GM23248 (cell line): ENCODE data around the gene LMO1. TPM values are rescaled to one million over a fixed set of nuclear protein-coding genes. Genes with fewer than 3 reads are reported as not detected.

Source experiments
- DNase-seq: peaks from one replicate; pipeline ENCODE4 v3.0.0-alpha.2; 2015
- H2AFZ ChIP-seq: fragments of 200-600 bp; sonication (generic); 2 replicates; pipeline ENCODE4 v1.6.1; 2016; ENCODE audit warnings: antibody characterized with exemption
- H3F3A ChIP-seq: fragments of 200-600 bp; sonication (generic); 2 replicates; pipeline ENCODE4 v1.6.1; 2016; ENCODE audit warnings: mild to moderate bottlenecking, antibody characterized with exemption, mixed run types; ENCODE audit not compliant: insufficient read depth
- H3K27ac ChIP-seq: fragments of 200-600 bp; sonication (generic); 2 replicates; pipeline ENCODE4 v1.5.1; 2016; ENCODE audit warnings: mild to moderate bottlenecking
- H3K27me3 ChIP-seq: fragments of 200-600 bp; sonication (generic); replicated peaks from 2 replicates; pipeline ENCODE4 v1.6.1; 2016; ENCODE audit warnings: mild to moderate bottlenecking; ENCODE audit not compliant: insufficient read depth
- H3K36me3 ChIP-seq: fragments of 200-600 bp; sonication (generic); 2 replicates; pipeline ENCODE4 v1.6.1; 2016; ENCODE audit warnings: low read depth, mild to moderate bottlenecking
- H3K4me1 ChIP-seq: fragments of 200-600 bp; sonication (generic); 2 replicates; pipeline ENCODE4 v1.6.1; 2016; ENCODE audit warnings: mild to moderate bottlenecking; ENCODE audit not compliant: insufficient read depth
- H3K4me2 ChIP-seq: fragments of 200-600 bp; sonication (generic); one replicate; pipeline ENCODE4 v1.6.1; 2016; ENCODE audit warnings: mild to moderate bottlenecking; ENCODE audit not compliant: unreplicated experiment
- H3K4me3 ChIP-seq: fragments of 200-600 bp; sonication (generic); 2 replicates; pipeline ENCODE4 v1.5.1; 2016; ENCODE audit warnings: mild to moderate bottlenecking
- H3K79me2 ChIP-seq: fragments of 200-600 bp; sonication (generic); 2 replicates; pipeline ENCODE4 v1.6.1; 2016; ENCODE audit warnings: mild to moderate bottlenecking; ENCODE audit not compliant: insufficient read depth
- H3K9ac ChIP-seq: fragments of 200-600 bp; sonication (generic); 2 replicates; pipeline ENCODE4 v1.6.1; 2016; ENCODE audit warnings: mild to moderate bottlenecking
- H3K9me2 ChIP-seq: fragments of 200-600 bp; sonication (generic); 2 replicates; pipeline ENCODE4 v1.6.1; 2016; ENCODE audit warnings: mixed run types, mild to moderate bottlenecking, moderate library complexity; ENCODE audit not compliant: insufficient read depth
- H3K9me3 ChIP-seq: fragments of 200-600 bp; sonication (generic); one replicate; pipeline ENCODE4 v1.6.1; 2017; ENCODE audit warnings: low read depth
- H4K20me1 ChIP-seq: fragments of 200-600 bp; sonication (generic); 2 replicates; pipeline ENCODE4 v1.6.0; 2016; ENCODE audit not compliant: insufficient read depth
- EZH2 ChIP-seq: fragments of 200-600 bp; sonication (generic); IDR thresholded peaks from 2 replicates; pipeline ENCODE4 v1.6.1; 2018; ENCODE audit warnings: antibody characterized with exemption, mild to moderate bottlenecking; ENCODE audit not compliant: insufficient read depth, poor library complexity, severe bottlenecking
- EZH2phosphoT487 ChIP-seq: fragments of 200-600 bp; sonication (generic); IDR thresholded peaks from 2 replicates; pipeline ENCODE4 v1.6.1; 2018; ENCODE audit warnings: antibody characterized with exemption, moderate library complexity, mild to moderate bottlenecking, low read depth; ENCODE audit not compliant: insufficient read depth
- WGBS, 2 experiments: methylation state at CpG; one replicate each; pipeline ENCODE4 v1.1.6; 2015 to 2017; ENCODE audit warnings: low lambda C conversion rate in 2 of 2, low coverage in 1 of 2; ENCODE audit errors: missing lambda C conversion rate in 2 of 2; 5-methylcytosine and 5-hydroxymethylcytosine counted together
- in situ Hi-C: fragments of 300-500 bp; cut with MboI; formaldehyde crosslinking; loops from 2 replicates; pipeline ENCODE4 v1.15.0; 2020
- polyA plus RNA-seq: library from polyadenylated mRNA; unstranded; fragments of >200 nt; fragmentation: Nextera tagmentation; extraction: Ambion mirVana; gene quantifications from 2 replicates; pipeline ENCODE4 v1.2.1, GENCODE V29; 2016
- total RNA-seq: library from RNA; depleted of rRNA; stranded (reverse); fragments of >200 nt; shearing (Covaris generic); gene quantifications from 2 replicates; pipeline ENCODE4 v1.2.3, GENCODE V29; 2014

Gene LMO1
- total and polyA plus RNA-seq, 2 experiments from 2014 or later: not detected

GRCh38 chr11:8204596-8204995 is 59.1 kb downstream of the LMO1 start:
- Histone ChIP-seq H3K9me3 (no peaks in the 10 kb centered on the region), H3K4me1 (no peaks in the 10 kb centered on the region), H3K4me2 (no peak overlapping the region), H4K20me1 (no peaks in the 10 kb centered on the region), H3K36me3 (no peaks in the 10 kb centered on the region), H3F3A (no peaks in the 10 kb centered on the region), H3K4me3 (no peak overlapping the region), H3K27ac (no peak overlapping the region), H3K27me3 (peaks cover 5% of the 10 kb centered on the region; the same call in 1 of the 2 replicates), H2AFZ (no peak overlapping the region), H3K79me2 (no peaks in the 10 kb centered on the region), H3K9ac (no peak overlapping the region), H3K9me2 (no peaks in the 10 kb centered on the region)
- WGBS, 2 experiments: 40 to 42% methylated on average over 5 of the region's 5 CpGs
- DNase-seq: no peak
- no peak for TF ChIP-seq EZH2
- no peak for TF ChIP-seq EZH2phosphoT487
- in situ Hi-C loops: no loop called here

GRCh38 chr11:8204025-8204424 is 59.7 kb downstream of the LMO1 start:
- Histone ChIP-seq H2AFZ (no peak overlapping the region), H3K9me3 (no peaks in the 10 kb centered on the region), H3K4me3 (no peak overlapping the region), H3K79me2 (no peaks in the 10 kb centered on the region), H4K20me1 (no peaks in the 10 kb centered on the region), H3F3A (no peaks in the 10 kb centered on the region), H3K9ac (no peak overlapping the region), H3K27me3 (peaks cover 7% of the 10 kb centered on the region; the same call in 1 of the 2 replicates), H3K4me1 (no peaks in the 10 kb centered on the region), H3K9me2 (no peaks in the 10 kb centered on the region), H3K4me2 (no peak overlapping the region), H3K36me3 (no peaks in the 10 kb centered on the region), H3K27ac (no peak overlapping the region)
- no peak for TF ChIP-seq EZH2
- no peak for TF ChIP-seq EZH2phosphoT487
- in situ Hi-C loops: no loop called here
- DNase-seq: no peak
- 30 to 49% methylated on average over 5 of the region's 5 CpGs for WGBS, 2 experiments

DNA sequence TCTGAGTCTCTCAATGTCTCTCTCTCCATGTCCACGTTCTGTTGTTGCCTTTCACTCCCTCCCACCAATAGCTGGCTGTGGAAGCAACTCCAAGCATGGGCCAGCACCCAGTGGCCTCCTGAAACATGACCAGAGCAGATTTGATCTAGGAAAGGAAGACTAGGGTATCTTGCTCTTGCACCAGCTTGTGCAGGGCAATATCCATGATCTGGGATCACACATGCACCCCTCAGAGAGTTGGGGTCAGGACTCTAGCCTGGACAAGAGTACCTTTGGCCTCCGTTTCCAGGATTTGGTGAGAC is 60.3 kb downstream of the LMO1 start:
- Histone ChIP-seq H3K4me2 (no peak overlapping the region), H3K9me2 (no peaks in the 10 kb centered on the region), H3K36me3 (no peaks in the 10 kb centered on the region), H3F3A (no peaks in the 10 kb centered on the region), H3K9me3 (no peaks in the 10 kb centered on the region), H3K27ac (no peak overlapping the region), H4K20me1 (no peaks in the 10 kb centered on the region), H3K79me2 (no peaks in the 10 kb centered on the region), H2AFZ (no peak overlapping the region), H3K27me3 (peaks cover 7% of the 10 kb centered on the region; the same call in 1 of the 2 replicates), H3K4me1 (no peaks in the 10 kb centered on the region), H3K4me3 (no peak overlapping the region), H3K9ac (no peak overlapping the region)
- WGBS, 2 experiments: 38 to 41% methylated on average over 2 of the region's 2 CpGs
- no peak for DNase-seq
- TF ChIP-seq EZH2: no peak
- no peak for TF ChIP-seq EZH2phosphoT487
- in situ Hi-C loops: no loop called here

DNA sequence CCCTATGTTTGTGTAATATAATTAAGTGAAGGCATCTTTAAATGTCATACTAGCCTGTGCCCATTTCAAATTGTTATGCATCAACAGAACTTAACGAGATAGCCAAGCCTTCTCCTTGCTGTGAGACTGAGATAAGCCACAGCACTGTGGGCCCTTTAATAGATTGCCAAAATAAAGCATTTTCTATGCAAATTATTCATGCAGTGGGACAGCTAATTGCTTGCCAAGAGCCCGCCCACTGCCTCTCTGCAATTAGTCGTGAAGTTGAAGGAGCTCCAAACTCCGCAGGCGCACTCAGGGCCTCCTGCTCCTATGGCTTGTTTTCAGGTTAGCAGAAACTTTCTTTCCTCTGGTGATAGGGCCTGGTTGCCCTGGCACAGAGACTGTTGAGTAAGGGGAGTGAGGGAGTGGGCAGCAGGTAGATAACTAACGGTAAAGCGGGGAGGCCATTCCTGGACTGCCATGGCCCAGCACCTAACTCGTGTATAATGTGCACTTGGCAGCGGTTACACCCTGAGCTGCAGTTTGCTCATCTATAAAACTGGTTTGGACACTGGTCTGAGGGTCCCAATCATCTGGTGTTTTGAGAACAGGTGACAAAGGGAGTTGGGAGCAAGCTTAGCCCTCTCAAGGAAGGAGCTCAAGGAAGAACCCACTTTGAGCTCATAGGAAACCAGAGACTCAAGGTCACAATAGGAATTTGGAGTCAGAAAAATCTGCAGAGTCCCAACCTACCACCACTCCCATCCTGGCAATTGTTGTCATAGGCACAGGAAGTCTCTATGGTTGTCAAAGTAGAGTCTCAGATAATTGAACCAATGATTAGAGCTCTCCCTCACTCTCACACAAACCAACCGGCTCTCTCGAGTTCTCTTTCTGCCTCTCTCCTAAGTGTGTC is 60.9 kb downstream of the LMO1 start:
- no peak for DNase-seq
- Histone ChIP-seq H3K9ac (no peak overlapping the region), H4K20me1 (no peaks in the 10 kb centered on the region), H3K4me2 (no peak overlapping the region), H3K27ac (no peak overlapping the region), H3K9me3 (no peaks in the 10 kb centered on the region), H2AFZ (no peak overlapping the region), H3K79me2 (no peaks in the 10 kb centered on the region), H3K27me3 (peaks cover 7% of the 10 kb centered on the region; the same call in 1 of the 2 replicates), H3F3A (no peaks in the 10 kb centered on the region), H3K9me2 (no peaks in the 10 kb centered on the region), H3K36me3 (no peaks in the 10 kb centered on the region), H3K4me1 (no peaks in the 10 kb centered on the region), H3K4me3 (no peak overlapping the region)
- TF ChIP-seq EZH2phosphoT487: no peak
- no peak for TF ChIP-seq EZH2
- in situ Hi-C loops: no loop called here
- 52 to 53% methylated on average over 11 of the region's 11 CpGs for WGBS, 2 experiments
